H1 (cell line): ENCODE results near the gene ACOX1. TPM values are rescaled to one million over a fixed set of nuclear protein-coding genes. Genes with fewer than 3 reads are reported as not detected.

Experiments used
- CTCF ChIA-PET: fragments of 300-600 bp; sonication (Branson Sonifier 250); formaldehyde crosslinking; loops from one replicate; lab custom pipeline; 2021; ENCODE audit not compliant: partially characterized antibody; lab: Charles Lee
- POLR2A ChIA-PET: fragments of 300-600 bp; sonication (Branson Sonifier 250); formaldehyde crosslinking; loops from one replicate; lab custom pipeline; 2021; ENCODE audit warnings: inconsistent platforms; ENCODE audit not compliant: partially characterized antibody; lab: Charles Lee
- DNase-seq, 2 experiments: peaks; one replicate each; pipeline versions ENCODE4 v3.0.0 to v3.0.0-alpha.2; 2010 to 2022; ENCODE audit warnings: low spot score in 2 of 2, low read depth in 1 of 2, mixed read lengths in 1 of 2
- FAIRE-seq: peaks from 2 replicates; lab custom pipeline; 2011; peaks lifted over from hg19 to GRCh38; lab: Jason Lieb, UNC
- H2AFZ ChIP-seq: 2 replicates; pipeline ENCODE4 v1.8.1; 2012; ENCODE audit warnings: low read length, inconsistent platforms
- H2AK5ac ChIP-seq: 2 replicates; pipeline ENCODE4 v1.6.1; 2013; ENCODE audit warnings: low read depth, low read length
- H2BK120ac ChIP-seq: replicated peaks from 2 replicates; pipeline ENCODE3; 2013; ENCODE audit warnings: low read depth, low read length, inconsistent platforms
- H2BK12ac ChIP-seq: 2 replicates; pipeline ENCODE4 v1.6.1; 2013; ENCODE audit warnings: low read depth, low read length
- H2BK15ac ChIP-seq: 2 replicates; pipeline ENCODE4 v1.6.1; 2013; ENCODE audit warnings: low read length
- H2BK20ac ChIP-seq: 2 replicates; pipeline ENCODE4 v1.6.1; 2013; ENCODE audit warnings: low read length
- H2BK5ac ChIP-seq: 2 replicates; pipeline ENCODE4 v1.6.1; 2013; ENCODE audit warnings: low read depth, low read length
- H3K14ac ChIP-seq: 2 replicates; pipeline ENCODE4 v1.6.1; 2013; ENCODE audit warnings: inconsistent platforms; ENCODE audit not compliant: insufficient read length
- H3K18ac ChIP-seq: 2 replicates; pipeline ENCODE4 v1.6.1; 2013; ENCODE audit warnings: low read length; ENCODE audit errors: extremely low read depth
- H3K23ac ChIP-seq: 2 replicates; pipeline ENCODE4 v1.6.1; 2013; ENCODE audit warnings: inconsistent platforms; ENCODE audit not compliant: insufficient read length
- H3K23me2 ChIP-seq: 2 replicates; pipeline ENCODE4 v1.6.1; 2013; ENCODE audit warnings: low read depth, low read length
- H3K27ac ChIP-seq: 2 replicates; pipeline ENCODE4 v1.6.1; 2011; ENCODE audit warnings: low read depth, low read length, inconsistent platforms
- H3K27me3 ChIP-seq, 4 experiments: replicated peaks in 1 of 4; 1 replicate in 1 of 4; 2 replicates in 3 of 4; pipeline versions ENCODE4 v1.6.1 to v1.8.1; 2011 to 2013; ENCODE audit warnings: low read length in 3 of 4, mild to moderate bottlenecking in 3 of 4, inconsistent platforms in 2 of 4, mixed read lengths in 2 of 4, moderate library complexity in 1 of 4; ENCODE audit not compliant: control insufficient read depth in 3 of 4, insufficient read depth in 3 of 4; ENCODE audit errors: extremely low read depth in 1 of 4
- H3K36me3 ChIP-seq, 4 experiments: 2 replicates each; pipeline versions ENCODE4 v1.6.1 to v1.8.1; 2011 to 2013; ENCODE audit warnings: mild to moderate bottlenecking in 4 of 4, low read length in 3 of 4, moderate library complexity in 2 of 4, control low read depth in 1 of 4, inconsistent platforms in 1 of 4; ENCODE audit not compliant: insufficient read depth in 4 of 4, control insufficient read depth in 2 of 4
- H3K4ac ChIP-seq: replicated peaks from 2 replicates; pipeline ENCODE3; 2013; ENCODE audit warnings: low read length, low read depth, mixed read lengths, inconsistent platforms; ENCODE audit not compliant: insufficient read length
- H3K4me1 ChIP-seq, 4 experiments: replicated peaks in 1 of 4; 1 replicate in 1 of 4; 2 replicates in 3 of 4; pipeline versions ENCODE4 v1.6.1 to v1.8.1; 2011 to 2013; ENCODE audit warnings: low read length in 3 of 4, inconsistent platforms in 2 of 4, mixed read lengths in 1 of 4; ENCODE audit not compliant: insufficient read depth in 4 of 4, control insufficient read depth in 3 of 4
- H3K4me2 ChIP-seq, 2 experiments: 2 replicates each; pipeline versions ENCODE4 v1.6.1 to v1.8.1; 2011 to 2013; ENCODE audit warnings: low read depth in 2 of 2, low read length in 2 of 2, control low read depth in 1 of 2, inconsistent platforms in 1 of 2, mild to moderate bottlenecking in 1 of 2; ENCODE audit not compliant: insufficient read depth in 1 of 2
- H3K4me3 ChIP-seq, 4 experiments: fragments of 200-600, 300-600 bp in 1 of 4; sonication (generic), shearing (Covaris generic), sonication (Bioruptor Twin) in 1 of 4; 2 replicates each; pipeline versions ENCODE4 v1.5.1 to v1.8.1; 2011 to 2016; ENCODE audit warnings: low read length in 4 of 4, low read depth in 3 of 4, control low read depth in 2 of 4, inconsistent platforms in 2 of 4, mild to moderate bottlenecking in 2 of 4, mixed read lengths in 1 of 4, moderate library complexity in 1 of 4; ENCODE audit not compliant: insufficient read depth in 2 of 4; ENCODE audit errors: extremely low read depth in 1 of 4
- H3K56ac ChIP-seq: replicated peaks from 2 replicates; pipeline ENCODE3; 2013; ENCODE audit warnings: low read depth, mild to moderate bottlenecking, mixed read lengths, low read length, inconsistent platforms; ENCODE audit not compliant: insufficient read length
- H3K79me1 ChIP-seq: 2 replicates; pipeline ENCODE4 v1.6.1; 2013; ENCODE audit warnings: low read depth, low read length, control low read depth
- H3K79me2 ChIP-seq, 2 experiments: 2 replicates each; pipeline versions ENCODE4 v1.6.1 to v1.8.1; 2012 to 2013; ENCODE audit warnings: low read length in 2 of 2, mild to moderate bottlenecking in 2 of 2, inconsistent platforms in 1 of 2; ENCODE audit not compliant: insufficient read depth in 2 of 2, control insufficient read depth in 1 of 2
- H3K9ac ChIP-seq, 4 experiments: replicated peaks in 1 of 4; 1 replicate in 1 of 4; 2 replicates in 3 of 4; pipeline versions ENCODE4 v1.6.1 to v1.8.1; 2011 to 2013; ENCODE audit warnings: low read depth in 3 of 4, low read length in 3 of 4, control low read depth in 2 of 4, mild to moderate bottlenecking in 2 of 4, moderate library complexity in 2 of 4, inconsistent platforms in 1 of 4; ENCODE audit errors: extremely low read depth in 1 of 4
- H3K9me3 ChIP-seq, 2 experiments: 2 replicates each; pipeline versions ENCODE4 v1.6.1 to v1.8.1; 2012 to 2013; ENCODE audit warnings: mild to moderate bottlenecking in 2 of 2, moderate library complexity in 2 of 2, control low read depth in 1 of 2, inconsistent platforms in 1 of 2, low read depth in 1 of 2, low read length in 1 of 2, mixed read lengths in 1 of 2; ENCODE audit not compliant: insufficient read depth in 2 of 2
- H4K20me1 ChIP-seq, 2 experiments: replicated peaks in 1 of 2; 2 replicates each; pipeline versions ENCODE3 to v1.8.1; 2011 to 2013; ENCODE audit warnings: inconsistent platforms in 2 of 2, low read length in 2 of 2, mild to moderate bottlenecking in 1 of 2; ENCODE audit not compliant: insufficient read depth in 2 of 2, control insufficient read depth in 1 of 2
- H4K5ac ChIP-seq: 2 replicates; pipeline ENCODE4 v1.6.1; 2013; ENCODE audit warnings: low read length, low read depth, mixed read lengths, inconsistent platforms; ENCODE audit not compliant: insufficient read length
- H4K8ac ChIP-seq: 2 replicates; pipeline ENCODE4 v1.8.0; 2013; ENCODE audit warnings: mild to moderate bottlenecking, moderate library complexity, low read length, inconsistent platforms; ENCODE audit not compliant: insufficient read depth; ENCODE audit errors: extremely low read depth
- H4K91ac ChIP-seq: replicated peaks from 2 replicates; pipeline ENCODE3; 2013; ENCODE audit warnings: low read length, mixed read lengths, inconsistent platforms; ENCODE audit not compliant: insufficient read length
- RXRA ChIP-seq: IDR thresholded peaks from 2 replicates; pipeline ENCODE4 v1.6.1; 2011; ENCODE audit warnings: low read depth, mild to moderate bottlenecking, low read length, moderate library complexity; ENCODE audit not compliant: insufficient read depth
- TAF7 ChIP-seq: optimal IDR thresholded peaks from 2 replicates; pipeline ENCODE3; 2011; ENCODE audit warnings: low read depth, mild to moderate bottlenecking, inconsistent platforms, low read length, moderate library complexity, borderline replicate concordance
- WGBS, 2 experiments: shearing (Covaris generic) in 1 of 2; methylation state at CpG; one replicate each; pipeline versions ENCODE4 v1.1.6 to v1.1.7; 2013 to 2015; ENCODE audit warnings: low lambda C conversion rate in 2 of 2, mixed read lengths in 2 of 2, inconsistent platforms in 1 of 2, low coverage in 1 of 2, missing lambda C conversion rate in 1 of 2; ENCODE audit not compliant: insufficient replicate concordance in 2 of 2, insufficient coverage in 1 of 2, insufficient read length in 1 of 2; ENCODE audit errors: extremely low coverage in 1 of 2, missing lambda C conversion rate in 1 of 2; 5-methylcytosine and 5-hydroxymethylcytosine counted together
- polyA plus RNA-seq, 7 experiments: library from polyadenylated mRNA; depleted of rRNA in 3 of 7; stranded (reverse) in 5 of 7; unstranded in 2 of 7; fragments of >200 nt in 5 of 7; fragments of 200-250 nt in 2 of 7; gene quantifications; 1 replicate in 5 of 7; 2 replicates in 1 of 7; 4 replicates in 1 of 7; pipeline versions ENCODE4 v1.2.1 to v1.2.3, GENCODE V29; 2011 to 2013; ENCODE audit warnings: missing spikeins in 2 of 7, mixed read lengths in 2 of 7
- total RNA-seq: library from RNA; stranded (reverse); fragmentation: NEBNext Ultra II Directional; extraction: Animal tissue kit (Norgen Biotek cat#: 25700); gene quantifications from 2 replicates; pipeline ENCODE4 v1.2.1, GENCODE V29; 2021

The ACOX1 gene
- total and polyA plus RNA-seq, 2 of the 8 experiments (the other 6 are each of a cell fraction or from before 2014, with no cell fraction given), result 10.5 to 30.4 TPM

GRCh38 chr17:75904749-75905521, 74.0 kb downstream of the ACOX1 start, which contains the start of gene MRPL38:
Gene MRPL38 (minus strand): TSS chr17:75904884. CDS start chr17:75904875, 9 bp downstream.
- H3K4me3 ChIP-seq, result peak within 1 kb of the TSS; percentile 74 to 97 (median 89)
- peak within 1 kb of the TSS; percentile 83; the same call in 1 of the 2 replicates for H3K27ac ChIP-seq
- H3K9ac ChIP-seq, result peak within 1 kb of the TSS; percentile 55 to 69 (median 62)
- ChIA-PET POLR2A (interaction anchor here (0.7 to 4.6 kb wide), 20 partner anchors 10 to 198 kb away, joined by 3 to 31 read pairs (median 4); partner anchors contain the start of genes CDK3, EXOC7 and TRIM65), CTCF (interaction anchor here (0.6 to 51.3 kb wide), 26 partner anchors 8 to 484 kb away, joined by 3 to 885 read pairs (median 5); partner anchors contain the start of genes ACOX1, CDK3, TEN1 and WBP2)
- FAIRE-seq (no peak), DNase-seq (peak; percentile 92 to 98)
- peak within 1 kb of the TSS; percentile 94 for H3K4ac ChIP-seq
- H3K56ac ChIP-seq, result peak within 1 kb of the TSS; percentile 82
- H3K4me1 ChIP-seq, result no peaks in the 10 kb centered on the region; a peak in 1 of 7 replicates
- H4K20me1 ChIP-seq, result peaks cover 0 to 2% of the 10 kb centered on the region in 2 experiments
- peaks cover 3% of the 10 kb centered on the region; the same call in 1 of the 2 replicates for H3K23me2 ChIP-seq
- no peak within 1 kb of the TSS for H2AFZ ChIP-seq
- H3K23ac ChIP-seq, result no peak within 1 kb of the TSS
- no peaks in the 10 kb centered on the region; the same call in 1 of the 2 replicates for H3K79me1 ChIP-seq
- H3K36me3 ChIP-seq, result peaks cover 0 to 20% (median 10%) of the 10 kb centered on the region in 4 experiments; a peak in 7 of 8 replicates
- no peak within 1 kb of the TSS for H3K14ac ChIP-seq
- no peak within 1 kb of the TSS for H2BK20ac ChIP-seq
- H3K27me3 ChIP-seq, result no peaks in the 10 kb centered on the region
- H2AK5ac ChIP-seq, result peak within 1 kb of the TSS; percentile 39; the same call in 1 of the 2 replicates
- H3K18ac ChIP-seq, result 0 out of 2 replicates have a peak within 1 kb of the TSS, but pooled peaks have one; percentile 71
- no peak within 1 kb of the TSS for H2BK12ac ChIP-seq
- H3K9me3 ChIP-seq, result no peaks in the 10 kb centered on the region
- peaks cover 0 to 14% of the 10 kb centered on the region in 2 experiments; a peak in 2 of 4 replicates for H3K79me2 ChIP-seq
- H4K91ac ChIP-seq, result no peak within 1 kb of the TSS
- no peak within 1 kb of the TSS for H2BK15ac ChIP-seq
- peak within 1 kb of the TSS; percentile 64 to 70 for H3K4me2 ChIP-seq
- H2BK120ac ChIP-seq, result no peak within 1 kb of the TSS
- H4K8ac ChIP-seq, result peak within 1 kb of the TSS; percentile 93
- H4K5ac ChIP-seq, result peak within 1 kb of the TSS; percentile 54
- WGBS, 2 experiments, result 21% methylated on average over 37 of the region's 69 CpGs; no CpG with 5 or more reads in 1 of the 2 experiments
- no peak within 1 kb of the TSS for H2BK5ac ChIP-seq
- TF ChIP-seq TAF7, result peak; percentile 38
- no peak for TF ChIP-seq RXRA
